ENCODE measurements around the gene TRIM65. TPM values are rescaled to one million over a fixed set of nuclear protein-coding genes. Genes with fewer than 3 reads are reported as not detected.
A peak's percentile ranks its signal among the peaks of the same experiment; 100 is the strongest.

Gene TRIM65
- total and polyA plus RNA-seq, 2 of the 13 experiments (the other 11 are each of a cell fraction or from before 2014, with no cell fraction given): 10.3 to 22.4 TPM

DNA sequence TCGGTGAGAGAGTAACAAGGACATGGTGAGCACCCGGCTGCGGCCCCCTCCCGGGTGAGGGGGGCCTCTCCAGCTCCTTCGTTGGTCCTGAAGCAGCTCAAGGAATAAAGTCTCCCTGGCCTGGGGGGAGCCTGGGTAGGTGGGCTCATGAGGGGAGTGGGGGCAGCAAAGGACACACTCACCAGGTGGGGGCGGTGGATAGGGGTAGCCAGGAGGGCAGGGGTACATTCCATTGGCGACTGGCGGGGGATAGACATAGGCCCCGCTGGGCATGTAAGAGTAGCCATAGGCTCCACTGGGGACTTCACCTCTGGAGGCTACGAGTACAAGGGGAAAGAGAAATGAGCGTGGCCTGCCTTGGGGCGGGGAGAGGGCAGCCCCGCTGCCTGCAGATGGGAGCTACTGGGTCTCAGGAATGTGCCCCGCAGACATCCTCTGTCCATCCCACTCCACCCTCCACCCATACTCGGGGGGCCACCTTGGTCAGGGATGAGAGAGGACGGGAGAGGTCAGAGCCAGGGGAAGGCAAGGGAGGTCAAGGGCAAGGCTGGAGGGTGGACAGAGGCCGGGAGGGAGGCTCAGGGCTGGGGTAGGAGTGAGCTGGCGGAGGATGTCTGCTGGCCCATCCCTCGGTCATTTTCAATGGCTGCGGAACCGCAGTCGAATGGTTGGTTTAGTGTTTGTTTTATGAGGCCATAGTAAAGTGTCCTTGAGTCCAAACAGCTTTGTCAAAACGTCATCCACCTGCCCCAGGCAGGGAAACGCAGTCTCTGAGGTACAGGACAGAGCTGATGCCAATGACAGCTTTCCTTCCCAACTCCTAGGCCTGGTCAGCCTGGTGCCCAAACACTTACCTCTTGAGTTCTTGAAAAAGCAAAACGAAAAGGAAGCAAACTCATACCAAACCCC is 48.9 kb downstream of the TRIM65 start (continued):
- TF ChIP-seq, protein P1, sequence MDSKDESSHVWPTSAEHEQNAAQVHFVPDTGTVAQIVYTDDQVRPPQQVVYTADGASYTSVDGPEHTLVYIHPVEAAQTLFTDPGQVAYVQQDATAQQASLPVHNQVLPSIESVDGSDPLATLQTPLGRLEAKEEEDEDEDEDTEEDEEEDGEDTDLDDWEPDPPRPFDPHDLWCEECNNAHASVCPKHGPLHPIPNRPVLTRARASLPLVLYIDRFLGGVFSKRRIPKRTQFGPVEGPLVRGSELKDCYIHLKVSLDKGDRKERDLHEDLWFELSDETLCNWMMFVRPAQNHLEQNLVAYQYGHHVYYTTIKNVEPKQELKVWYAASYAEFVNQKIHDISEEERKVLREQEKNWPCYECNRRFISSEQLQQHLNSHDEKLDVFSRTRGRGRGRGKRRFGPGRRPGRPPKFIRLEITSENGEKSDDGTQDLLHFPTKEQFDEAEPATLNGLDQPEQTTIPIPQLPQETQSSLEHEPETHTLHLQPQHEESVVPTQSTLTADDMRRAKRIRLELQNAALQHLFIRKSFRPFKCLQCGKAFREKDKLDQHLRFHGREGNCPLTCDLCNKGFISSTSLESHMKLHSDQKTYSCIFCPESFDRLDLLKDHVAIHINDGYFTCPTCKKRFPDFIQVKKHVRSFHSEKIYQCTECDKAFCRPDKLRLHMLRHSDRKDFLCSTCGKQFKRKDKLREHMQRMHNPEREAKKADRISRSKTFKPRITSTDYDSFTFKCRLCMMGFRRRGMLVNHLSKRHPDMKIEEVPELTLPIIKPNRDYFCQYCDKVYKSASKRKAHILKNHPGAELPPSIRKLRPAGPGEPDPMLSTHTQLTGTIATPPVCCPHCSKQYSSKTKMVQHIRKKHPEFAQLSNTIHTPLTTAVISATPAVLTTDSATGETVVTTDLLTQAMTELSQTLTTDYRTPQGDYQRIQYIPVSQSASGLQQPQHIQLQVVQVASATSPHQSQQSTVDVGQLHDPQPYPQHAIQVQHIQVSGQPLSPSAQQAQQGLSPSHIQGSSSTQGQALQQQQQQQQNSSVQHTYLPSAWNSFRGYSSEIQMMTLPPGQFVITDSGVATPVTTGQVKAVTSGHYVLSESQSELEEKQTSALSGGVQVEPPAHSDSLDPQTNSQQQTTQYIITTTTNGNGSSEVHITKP (CRISPR knock-in tag; IDR thresholded peaks at IDR 0.05; ENCODE audit: low read depth): no peak
- TF ChIP-seq AGO2 (optimal IDR thresholded peaks at IDR 0.05; ENCODE audit: low read depth, low read length) (no peak), ZFP36L1 (CRISPR knock-in tag; IDR thresholded peaks at IDR 0.05) (no peak), MED8 (CRISPR knock-in tag; IDR thresholded peaks at IDR 0.05; ENCODE audit: insufficient replicate concordance) (no peak), ESRRA (CRISPR knock-in tag; IDR thresholded peaks at IDR 0.05; ENCODE audit: low read depth) (0 out of 2 replicates have a peak, but pooled peaks have one; percentile 4), TOPORS (CRISPR knock-in tag; IDR thresholded peaks at IDR 0.05) (no peak), NFE2L2 (IDR thresholded peaks at IDR 0.05; ENCODE audit: low read length) (no peak), GLI4 (CRISPR knock-in tag; IDR thresholded peaks at IDR 0.05; ENCODE audit: borderline replicate concordance) (0 out of 2 replicates have a peak, but pooled peaks have one; percentile 26), RBM22 (optimal IDR thresholded peaks at IDR 0.05; ENCODE audit: low read length) (no peak), U2AF1 (optimal IDR thresholded peaks at IDR 0.05; ENCODE audit: low read depth, low read length) (no peak), ZNF430 (CRISPR knock-in tag; IDR thresholded peaks at IDR 0.05) (0 out of 2 replicates have a peak, but pooled peaks have one; percentile 4), ZNF775 (CRISPR knock-in tag; IDR thresholded peaks at IDR 0.05; ENCODE audit: borderline replicate concordance) (no peak), ZBTB1 (CRISPR knock-in tag; IDR thresholded peaks at IDR 0.05; ENCODE audit: borderline replicate concordance) (no peak), TEAD3 (CRISPR knock-in tag; optimal IDR thresholded peaks at IDR 0.05; ENCODE audit: borderline replicate concordance) (no peak), ZNF367 (CRISPR knock-in tag; IDR thresholded peaks at IDR 0.05; ENCODE audit: borderline replicate concordance) (no peak), ZNF746 (CRISPR knock-in tag; IDR thresholded peaks at IDR 0.05) (no peak; the same call in 1 of the 2 replicates), NBN (conservative IDR thresholded peaks at IDR 0.05) (no peak), ZNF768 (CRISPR knock-in tag; IDR thresholded peaks at IDR 0.05) (no peak)
- TF ChIP-seq, protein P2, sequence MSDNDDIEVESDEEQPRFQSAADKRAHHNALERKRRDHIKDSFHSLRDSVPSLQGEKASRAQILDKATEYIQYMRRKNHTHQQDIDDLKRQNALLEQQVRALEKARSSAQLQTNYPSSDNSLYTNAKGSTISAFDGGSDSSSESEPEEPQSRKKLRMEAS (IDR thresholded peaks at IDR 0.05): no peak
- TF ChIP-seq, protein P3, sequence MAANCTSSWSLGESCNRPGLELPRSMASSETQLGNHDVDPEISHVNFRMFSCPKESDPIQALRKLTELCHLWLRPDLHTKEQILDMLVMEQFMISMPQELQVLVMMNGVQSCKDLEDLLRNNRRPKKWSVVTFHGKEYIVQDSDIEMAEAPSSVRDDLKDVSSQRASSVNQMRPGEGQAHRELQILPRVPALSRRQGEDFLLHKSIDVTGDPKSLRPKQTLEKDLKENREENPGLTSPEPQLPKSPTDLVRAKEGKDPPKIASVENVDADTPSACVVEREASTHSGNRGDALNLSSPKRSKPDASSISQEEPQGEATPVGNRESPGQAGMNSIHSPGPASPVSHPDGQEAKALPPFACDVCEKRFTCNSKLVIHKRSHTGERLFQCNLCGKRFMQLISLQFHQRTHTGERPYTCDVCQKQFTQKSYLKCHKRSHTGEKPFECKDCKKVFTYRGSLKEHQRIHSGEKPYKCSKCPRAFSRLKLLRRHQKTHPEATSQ (CRISPR knock-in tag; IDR thresholded peaks at IDR 0.05; ENCODE audit: borderline replicate concordance): no peak
- TF ChIP-seq, protein P4, sequence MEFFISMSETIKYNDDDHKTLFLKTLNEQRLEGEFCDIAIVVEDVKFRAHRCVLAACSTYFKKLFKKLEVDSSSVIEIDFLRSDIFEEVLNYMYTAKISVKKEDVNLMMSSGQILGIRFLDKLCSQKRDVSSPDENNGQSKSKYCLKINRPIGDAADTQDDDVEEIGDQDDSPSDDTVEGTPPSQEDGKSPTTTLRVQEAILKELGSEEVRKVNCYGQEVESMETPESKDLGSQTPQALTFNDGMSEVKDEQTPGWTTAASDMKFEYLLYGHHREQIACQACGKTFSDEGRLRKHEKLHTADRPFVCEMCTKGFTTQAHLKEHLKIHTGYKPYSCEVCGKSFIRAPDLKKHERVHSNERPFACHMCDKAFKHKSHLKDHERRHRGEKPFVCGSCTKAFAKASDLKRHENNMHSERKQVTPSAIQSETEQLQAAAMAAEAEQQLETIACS (CRISPR knock-in tag; IDR thresholded peaks at IDR 0.05): no peak
- TF ChIP-seq, protein P5, sequence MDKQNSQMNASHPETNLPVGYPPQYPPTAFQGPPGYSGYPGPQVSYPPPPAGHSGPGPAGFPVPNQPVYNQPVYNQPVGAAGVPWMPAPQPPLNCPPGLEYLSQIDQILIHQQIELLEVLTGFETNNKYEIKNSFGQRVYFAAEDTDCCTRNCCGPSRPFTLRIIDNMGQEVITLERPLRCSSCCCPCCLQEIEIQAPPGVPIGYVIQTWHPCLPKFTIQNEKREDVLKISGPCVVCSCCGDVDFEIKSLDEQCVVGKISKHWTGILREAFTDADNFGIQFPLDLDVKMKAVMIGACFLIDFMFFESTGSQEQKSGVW (CRISPR knock-in tag; IDR thresholded peaks at IDR 0.05; ENCODE audit: borderline replicate concordance): no peak

All from HepG2 (cell line).